Renal pelvis (tissue), 4 donors: ENCODE results near the gene ASB4. TPM values are rescaled to one million over a fixed set of nuclear protein-coding genes. Genes with fewer than 3 reads are reported as not detected.
"Not testable (repeated sequence)": the region's sequence is repeated elsewhere in the genome, so short reads cannot be mapped to it uniquely, and the experiment has no call there.

ENCODE experiments used
- DNase-seq: peaks from one replicate; pipeline ENCODE4 v3.0.0-alpha.2; 2013
- polyA plus RNA-seq, 3 donors: library from polyadenylated mRNA; unstranded; fragments of 120-200 nt; gene quantifications; one replicate each; pipeline ENCODE4 v1.2.1, GENCODE V29; 2013; ENCODE audit not compliant: insufficient read length in 3 of 3

Gene ASB4
- polyA plus RNA-seq, 3 donors, result 0.18 to 0.33 (median 0.26) TPM

- not testable (repeated sequence) for DNase-seq
Observed at GRCh38 chr7:95552010-95552926, 66.5 kb downstream of the ASB4 start.

GRCh38 chr7:95553939-95554338 is 68.2 kb downstream of the ASB4 start:
- no peak for DNase-seq

- no peak for DNase-seq
Observed at GRCh38 chr7:95556777-95557176, 71.0 kb downstream of the ASB4 start.

- no peak for DNase-seq
Observed at GRCh38 chr7:95558864-95559263, 73.1 kb downstream of the ASB4 start.

GRCh38 chr7:95560674-95561073 is 74.9 kb downstream of the ASB4 start:
- no peak for DNase-seq

- no peak for DNase-seq
Observed at GRCh38 chr7:95569720-95570119, 84.0 kb downstream of the ASB4 start.

GRCh38 chr7:95577137-95577536 is 91.4 kb downstream of the ASB4 start:
- DNase-seq, result no peak

GRCh38 chr7:95578299-95578855 is 92.6 kb downstream of the ASB4 start:
- DNase-seq, result no peak

- no peak for DNase-seq
Observed at GRCh38 chr7:95579318-95579717, 93.6 kb downstream of the ASB4 start.

GRCh38 chr7:95581467-95581866 is 95.7 kb downstream of the ASB4 start:
- DNase-seq, result no peak

GRCh38 chr7:95582578-95583293 is 97.0 kb downstream of the ASB4 start:
- no peak for DNase-seq

- DNase-seq, result no peak
Observed at GRCh38 chr7:95583834-95584621, 98.3 kb downstream of the ASB4 start.

- DNase-seq, result no peak
Observed at GRCh38 chr7:95584769-95585425, 99.2 kb downstream of the ASB4 start.

GRCh38 chr7:95585426-95585789 is 99.7 kb downstream of the ASB4 start:
- DNase-seq, result no peak

- no peak for DNase-seq
Observed at GRCh38 chr7:95586951-95587301, 101.2 kb downstream of the ASB4 start.

GRCh38 chr7:95589031-95589430 is 103.3 kb downstream of the ASB4 start:
- DNase-seq, result no peak

- no peak for DNase-seq
Observed at GRCh38 chr7:95589766-95590165, 104.0 kb downstream of the ASB4 start.
